Placental pericyte (primary cell): ENCODE data around the gene AP4E1. TPM values are rescaled to one million over a fixed set of nuclear protein-coding genes. Genes with fewer than 3 reads are reported as not detected.

Experiments used
- total RNA-seq: library from RNA; depleted of rRNA; stranded (reverse); fragments of >200 nt; gene quantifications from 2 replicates; pipeline ENCODE4 v1.2.3, GENCODE V29; 2012

The AP4E1 gene
- 16.4 and 21.9 TPM in 2 replicates for total RNA-seq

GRCh38 chr15:50908209-50909009 is at the start of gene AP4E1:
TSS of gene AP4E1 (plus strand) at chr15:50908683. CDS start at chr15:50908779, 96 bp downstream.

Other genes starting within 250 kb of the AP4E1 start
- 54.3 and 62.4 TPM in 2 replicates for gene TRPM7, start 221.9 kb upstream of the AP4E1 start, total RNA-seq
- 86.9 and 116 TPM in 2 replicates for gene SPPL2A, start 143.0 kb upstream of the AP4E1 start, total RNA-seq
- gene TNFAIP8L3, start 186.2 kb downstream of the AP4E1 start, total RNA-seq: 0.44 and 2.9 TPM in 2 replicates